Memory B cell (primary cell): ENCODE results near the gene PODXL2.

Experiments used
- ATAC-seq: fragments of 150-1000 bp; cut with Tn5 transposase; 2 replicates; pipeline ENCODE4 v1.10.0; 2021; ENCODE audit warnings: low read depth, mild to moderate bottlenecking, moderate library complexity
- DNase-seq, 2 donors: peaks; one replicate each; pipeline ENCODE4 v3.0.0; 2022; ENCODE audit warnings: low spot score in 2 of 2
- H3K27ac Mint-ChIP-seq: one replicate; pipeline ENCODE4 v1.8.0; 2022; ENCODE audit warnings: mild to moderate bottlenecking, moderate library complexity, mixed read lengths
- H3K27me3 Mint-ChIP-seq: one replicate; pipeline ENCODE4 v1.8.0; 2022; ENCODE audit warnings: mixed read lengths
- H3K36me3 Mint-ChIP-seq: one replicate; pipeline ENCODE4 v1.8.0; 2022; ENCODE audit warnings: mild to moderate bottlenecking, mixed read lengths
- H3K4me1 Mint-ChIP-seq: one replicate; pipeline ENCODE4 v1.8.0; 2022; ENCODE audit warnings: mixed read lengths
- H3K4me3 Mint-ChIP-seq: one replicate; pipeline ENCODE4 v1.8.0; 2022; ENCODE audit warnings: mild to moderate bottlenecking, moderate library complexity, mixed read lengths
- H3K9me3 Mint-ChIP-seq: one replicate; pipeline ENCODE4 v1.8.0; 2022; ENCODE audit warnings: mixed read lengths

The PODXL2 gene

GRCh38 chr3:127666676-127667075 lies 37.7 kb downstream of the PODXL2 start:
- H3K36me3 Mint-ChIP-seq = peaks cover 2% of the 10 kb centered on the region
- no peak overlapping the region for H3K27ac Mint-ChIP-seq
- H3K9me3 Mint-ChIP-seq = no peaks in the 10 kb centered on the region
- H3K4me3 Mint-ChIP-seq = no peak overlapping the region
- H3K27me3 Mint-ChIP-seq = no peaks in the 10 kb centered on the region
- ATAC-seq (no peak), DNase-seq (no peak)
- H3K4me1 Mint-ChIP-seq = peaks cover 2% of the 10 kb centered on the region

DNA sequence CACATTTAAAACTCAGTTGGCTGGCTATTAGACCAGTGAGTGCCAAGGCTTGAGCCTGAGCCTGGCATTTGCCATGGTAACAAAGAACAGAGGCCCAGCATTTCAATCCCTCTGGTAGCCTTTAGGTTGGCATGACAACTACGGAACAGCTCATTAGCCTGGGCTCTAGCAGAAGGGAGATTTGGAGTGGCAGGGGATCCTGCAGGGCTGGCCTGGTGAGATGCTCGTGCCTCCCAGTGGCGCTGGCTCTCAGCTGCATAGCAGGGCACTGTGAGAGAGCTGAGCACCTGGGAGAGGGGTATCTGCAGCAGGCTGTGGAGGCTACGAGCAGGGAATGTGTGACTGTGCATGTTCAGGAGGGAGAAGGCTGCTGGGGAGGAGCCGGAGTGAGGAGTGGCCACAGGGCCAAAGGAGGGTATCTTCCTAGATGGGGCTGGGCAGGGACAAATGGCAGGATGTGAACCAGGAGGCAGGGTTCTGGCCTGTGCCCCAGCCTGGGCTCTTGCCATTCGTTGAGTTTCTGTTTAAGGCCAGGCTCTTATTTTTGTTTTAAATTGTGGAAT lies 38.2 kb downstream of the PODXL2 start:
- H3K27ac Mint-ChIP-seq = no peak overlapping the region
- no peaks in the 10 kb centered on the region for H3K9me3 Mint-ChIP-seq
- no peak overlapping the region for H3K4me3 Mint-ChIP-seq
- DNase-seq (no peak), ATAC-seq (no peak)
- no peaks in the 10 kb centered on the region for H3K27me3 Mint-ChIP-seq
- H3K4me1 Mint-ChIP-seq = peaks cover 4% of the 10 kb centered on the region
- H3K36me3 Mint-ChIP-seq = peaks cover 2% of the 10 kb centered on the region

DNA sequence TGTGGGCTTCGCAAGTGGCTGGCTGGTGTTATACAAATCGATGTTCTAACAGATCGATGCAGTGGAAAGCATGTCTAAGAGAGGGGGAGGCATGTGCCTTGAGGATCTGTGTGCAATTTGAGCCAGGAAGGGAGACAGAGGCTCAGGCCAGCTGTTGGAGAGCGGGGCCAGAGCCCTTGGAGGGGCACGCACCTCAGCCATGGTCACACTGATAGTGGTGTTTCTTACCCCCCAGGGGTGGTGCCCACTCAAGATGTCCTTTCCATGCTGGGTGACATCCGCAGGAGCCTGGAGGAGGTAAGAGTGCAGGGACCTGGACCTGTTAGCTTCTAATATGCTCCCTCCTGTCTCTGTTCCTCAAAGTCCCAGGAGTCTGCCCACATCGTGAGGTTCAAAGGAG lies 39.9 kb downstream of the PODXL2 start:
- H3K27ac Mint-ChIP-seq = no peak overlapping the region

DNA sequence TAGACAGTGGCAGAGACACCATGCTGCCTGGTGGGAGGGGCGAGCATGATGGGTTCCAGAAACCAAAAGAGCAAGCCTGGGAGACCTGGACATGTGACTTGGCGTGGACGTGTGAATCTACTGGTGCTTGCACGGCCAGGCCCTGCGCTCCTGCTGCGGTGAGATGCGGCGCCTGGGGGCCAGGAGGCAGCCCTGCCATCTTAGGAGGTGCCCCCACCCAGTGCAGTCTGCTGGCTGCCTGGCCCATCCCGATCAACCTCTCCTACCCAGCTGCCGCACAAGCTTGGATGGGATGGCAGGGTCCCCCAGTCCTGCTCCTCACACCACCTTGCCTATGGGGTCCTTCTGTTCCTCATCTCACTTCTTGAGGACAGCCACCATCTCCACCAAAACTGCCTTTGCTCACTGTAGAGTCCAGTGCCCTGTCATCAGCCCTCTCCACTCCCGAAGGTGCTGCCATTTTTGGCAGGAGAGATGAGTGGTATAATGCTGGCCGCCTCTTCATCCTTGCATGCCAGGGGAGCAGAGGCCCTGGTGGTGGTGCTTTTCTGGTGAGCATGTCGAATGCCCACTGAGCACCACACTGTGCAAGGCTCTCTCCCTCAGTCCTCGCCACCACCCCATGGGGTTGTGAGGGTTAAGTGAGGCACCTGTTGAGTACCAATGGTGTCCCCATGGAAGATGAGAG lies 40.7 kb downstream of the PODXL2 start:
- Mint-ChIP-seq H3K4me1 (peaks cover 18% of the 10 kb centered on the region), H3K27me3 (no peaks in the 10 kb centered on the region), H3K9me3 (no peaks in the 10 kb centered on the region), H3K36me3 (peaks cover 2% of the 10 kb centered on the region), H3K27ac (no peak overlapping the region), H3K4me3 (no peak overlapping the region)
- DNase-seq = no peak
- no peak for ATAC-seq

More for the DNA sequence above, 39.9 kb downstream of the PODXL2 start:
- Mint-ChIP-seq H3K27me3 (no peaks in the 10 kb centered on the region), H3K36me3 (peaks cover 2% of the 10 kb centered on the region), H3K4me1 (peaks cover 10% of the 10 kb centered on the region), H3K4me3 (no peak overlapping the region), H3K9me3 (no peaks in the 10 kb centered on the region)
- no peak for ATAC-seq
- no peak for DNase-seq

GRCh38 chr3:127670229-127670559 lies 41.2 kb downstream of the PODXL2 start:
- Mint-ChIP-seq H3K4me3 (no peak overlapping the region), H3K27ac (no peak overlapping the region), H3K4me1 (peaks cover 21% of the 10 kb centered on the region), H3K9me3 (no peaks in the 10 kb centered on the region), H3K27me3 (no peaks in the 10 kb centered on the region), H3K36me3 (peaks cover 4% of the 10 kb centered on the region)
- DNase-seq (no peak), ATAC-seq (no peak)

DNA sequence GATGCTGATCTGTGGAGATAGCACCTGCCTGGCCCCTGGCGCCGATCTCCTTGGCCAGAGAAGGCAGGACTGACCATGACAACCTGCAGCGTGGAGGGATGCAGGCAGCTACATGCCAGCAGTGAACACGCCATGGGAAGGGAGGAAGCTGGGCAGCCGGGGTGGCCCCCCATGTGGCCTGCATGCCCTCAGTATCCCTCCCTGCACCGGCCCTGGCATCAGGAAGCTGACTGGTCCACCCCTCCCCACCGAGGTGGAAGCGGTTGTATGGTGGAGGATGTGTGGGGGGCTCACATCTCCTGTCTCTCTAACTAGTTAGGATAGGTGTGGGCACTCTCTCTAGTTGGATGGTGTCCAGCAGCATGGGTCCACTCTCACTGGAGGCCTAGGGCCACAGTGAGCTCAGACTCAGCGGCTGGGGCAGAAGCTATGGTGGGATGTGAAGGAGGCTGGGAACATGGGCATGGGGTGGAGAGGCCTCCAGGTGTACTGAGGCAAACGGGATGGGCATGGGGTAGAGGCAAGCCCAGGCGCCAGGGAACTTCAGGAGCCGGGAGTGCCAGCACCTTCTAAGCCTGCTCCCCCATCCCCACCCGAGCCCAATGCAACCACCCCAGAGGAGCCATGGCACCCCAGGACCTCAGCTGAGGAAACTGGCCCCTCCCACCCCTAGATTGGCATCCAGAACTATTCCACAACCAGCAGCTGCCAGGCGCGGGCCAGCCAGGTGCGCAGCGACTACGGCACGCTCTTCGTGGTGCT lies 42.0 kb downstream of the PODXL2 start:
- H3K27me3 Mint-ChIP-seq = no peaks in the 10 kb centered on the region
- DNase-seq (no peak), ATAC-seq (no peak)
- H3K4me3 Mint-ChIP-seq = peak overlapping the region; percentile 98
- peak overlapping the region; percentile 64 for H3K27ac Mint-ChIP-seq
- peaks cover 26% of the 10 kb centered on the region for H3K4me1 Mint-ChIP-seq
- H3K36me3 Mint-ChIP-seq = peaks cover 5% of the 10 kb centered on the region
- H3K9me3 Mint-ChIP-seq = no peaks in the 10 kb centered on the region

DNA sequence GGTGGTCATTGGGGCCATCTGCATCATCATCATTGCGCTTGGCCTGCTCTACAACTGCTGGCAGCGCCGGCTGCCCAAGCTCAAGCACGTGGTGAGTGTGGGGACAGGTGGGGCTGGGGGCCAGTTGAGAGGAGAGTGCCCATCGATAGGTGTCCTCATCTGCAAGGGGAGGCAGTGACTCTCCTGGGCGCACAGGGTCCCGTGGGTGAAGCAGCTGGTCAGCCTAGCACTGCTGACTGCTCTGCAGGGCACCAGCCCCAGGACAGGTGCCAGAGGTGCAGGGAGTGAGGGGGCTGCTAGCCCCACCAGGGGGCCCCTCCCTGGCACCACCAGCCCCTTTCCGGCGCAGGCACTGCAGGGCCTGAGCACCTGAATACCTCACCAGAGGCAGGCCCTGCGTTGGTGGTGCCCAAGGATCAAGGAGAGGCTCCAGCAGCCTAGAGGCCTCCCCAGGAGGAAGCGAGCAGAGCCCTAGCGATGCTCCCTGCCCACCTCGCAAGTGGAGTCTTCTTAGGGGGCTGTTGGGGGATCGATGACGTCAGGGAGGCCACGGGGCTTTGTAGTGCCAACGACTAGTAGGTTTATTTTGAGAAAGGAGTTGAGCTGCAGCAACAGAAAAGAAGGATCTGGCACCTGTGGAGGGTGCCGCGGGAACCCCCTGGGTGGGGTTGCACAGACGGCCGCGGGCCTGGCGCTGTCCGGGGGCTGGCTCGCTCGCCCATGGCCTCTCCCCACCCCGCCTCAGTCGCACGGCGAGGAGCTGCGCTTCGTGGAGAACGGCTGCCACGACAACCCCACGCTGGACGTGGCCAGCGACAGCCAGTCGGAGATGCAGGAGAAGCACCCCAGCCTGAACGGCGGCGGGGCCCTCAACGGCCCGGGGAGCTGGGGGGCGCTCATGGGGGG lies 42.8 kb downstream of the PODXL2 start:
- Mint-ChIP-seq H3K9me3 (no peaks in the 10 kb centered on the region), H3K27me3 (no peaks in the 10 kb centered on the region), H3K36me3 (peaks cover 8% of the 10 kb centered on the region), H3K4me1 (peaks cover 29% of the 10 kb centered on the region), H3K27ac (peak overlapping the region; percentile 97), H3K4me3 (peak overlapping the region; percentile 98)
- peak; percentile 32 to 34 for DNase-seq
- peak; percentile 7 for ATAC-seq

- ATAC-seq = peak; percentile 86
- Mint-ChIP-seq H3K4me1 (peaks cover 30% of the 10 kb centered on the region), H3K27ac (peak within 1 kb of the TSS; percentile 97), H3K4me3 (peak within 1 kb of the TSS; percentile 98), H3K9me3 (no peaks in the 10 kb centered on the region), H3K36me3 (peaks cover 11% of the 10 kb centered on the region), H3K27me3 (no peaks in the 10 kb centered on the region)
- DNase-seq = peak; percentile 76 to 79
Observed at GRCh38 chr3:127672429-127673190, 43.6 kb downstream of the PODXL2 start, which contains the start of gene ABTB1. Gene ABTB1 (plus strand): TSS chr3:127672952. CDS start chr3:127673026, 74 bp downstream.

DNA sequence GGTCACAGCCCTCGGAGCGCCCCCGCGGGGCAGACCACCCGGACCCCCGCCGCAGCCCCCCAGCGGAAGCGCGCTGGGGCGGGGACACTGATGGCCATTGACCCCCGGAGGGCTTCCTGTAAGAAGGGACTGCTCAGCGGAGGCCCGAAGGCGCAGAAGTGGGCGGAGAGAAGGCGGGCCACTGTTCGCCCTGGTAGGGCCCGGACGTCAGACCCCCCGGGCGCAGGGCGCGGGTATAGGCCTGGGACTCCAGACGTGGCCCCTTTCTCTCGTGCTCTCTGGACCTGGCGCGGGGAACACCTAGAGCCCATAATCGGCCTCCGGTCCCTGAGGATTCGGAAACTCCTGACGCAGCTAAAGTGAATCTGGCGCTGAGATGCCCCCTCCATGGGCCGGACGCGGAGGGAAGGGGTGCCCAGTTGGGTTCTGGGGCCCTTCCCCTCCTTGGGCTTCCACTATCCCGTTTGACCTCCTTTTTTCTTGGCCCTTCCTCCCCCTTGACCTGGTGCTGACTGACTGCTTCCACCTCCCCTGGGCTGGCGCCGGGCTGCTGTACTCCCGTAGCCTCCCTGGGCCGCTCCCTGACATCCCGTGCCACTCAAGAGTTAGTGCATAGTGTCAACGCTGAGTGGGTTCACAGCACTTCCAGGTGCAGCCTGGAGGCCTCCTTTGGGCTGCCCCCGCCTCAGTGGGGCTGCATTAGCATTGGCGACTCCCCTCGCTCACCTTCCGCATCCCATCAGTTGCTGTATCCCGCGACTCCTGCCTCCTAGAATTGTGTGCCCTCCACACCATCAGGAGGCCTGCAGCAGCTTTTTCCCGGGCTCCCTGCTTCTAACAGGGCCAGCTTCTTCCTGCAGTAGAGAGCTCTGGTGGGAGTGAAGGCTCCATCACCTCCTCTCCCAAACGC lies 44.5 kb downstream of the PODXL2 start:
- Mint-ChIP-seq H3K9me3 (no peaks in the 10 kb centered on the region), H3K27me3 (no peaks in the 10 kb centered on the region), H3K4me1 (peaks cover 31% of the 10 kb centered on the region), H3K36me3 (peaks cover 12% of the 10 kb centered on the region), H3K4me3 (peak overlapping the region; percentile 86), H3K27ac (peak overlapping the region; percentile 80)
- DNase-seq (peak in 1 of 2 donors; percentile 25), ATAC-seq (peak; percentile 51)

DNA sequence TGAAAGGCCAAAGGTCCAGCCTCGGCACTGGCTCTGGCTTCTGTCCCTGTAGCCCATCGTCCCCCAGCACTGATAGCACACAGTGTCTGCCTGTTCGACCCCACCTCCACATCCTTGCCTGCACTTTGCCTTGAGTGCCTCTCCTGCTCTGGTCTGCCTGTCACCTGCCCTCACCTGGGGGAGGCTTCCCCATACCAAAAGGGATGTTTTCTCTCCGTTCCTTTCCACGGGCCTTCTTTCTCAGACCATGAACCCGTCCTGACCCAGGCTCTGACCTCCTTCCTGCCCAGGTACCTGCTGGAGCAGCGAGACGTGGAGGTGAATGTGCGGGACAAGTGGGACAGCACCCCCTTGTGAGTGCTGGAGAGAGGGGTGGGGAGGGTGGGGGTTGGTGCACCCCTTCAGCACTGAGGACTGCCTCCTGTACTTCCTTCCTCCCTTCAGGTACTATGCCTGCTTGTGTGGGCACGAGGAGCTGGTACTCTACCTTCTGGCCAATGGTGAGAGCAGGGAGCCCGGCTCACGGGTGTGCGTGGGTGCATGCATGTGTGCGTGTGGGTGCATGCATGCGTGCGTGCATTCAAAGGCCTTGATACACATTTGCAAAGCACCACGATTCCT lies 45.2 kb downstream of the PODXL2 start:
- Mint-ChIP-seq H3K4me3 (peak overlapping the region; percentile 86), H3K9me3 (no peaks in the 10 kb centered on the region), H3K27ac (no peak overlapping the region), H3K4me1 (peaks cover 31% of the 10 kb centered on the region), H3K36me3 (peaks cover 10% of the 10 kb centered on the region), H3K27me3 (no peaks in the 10 kb centered on the region)
- ATAC-seq = no peak
- DNase-seq = no peak

DNA sequence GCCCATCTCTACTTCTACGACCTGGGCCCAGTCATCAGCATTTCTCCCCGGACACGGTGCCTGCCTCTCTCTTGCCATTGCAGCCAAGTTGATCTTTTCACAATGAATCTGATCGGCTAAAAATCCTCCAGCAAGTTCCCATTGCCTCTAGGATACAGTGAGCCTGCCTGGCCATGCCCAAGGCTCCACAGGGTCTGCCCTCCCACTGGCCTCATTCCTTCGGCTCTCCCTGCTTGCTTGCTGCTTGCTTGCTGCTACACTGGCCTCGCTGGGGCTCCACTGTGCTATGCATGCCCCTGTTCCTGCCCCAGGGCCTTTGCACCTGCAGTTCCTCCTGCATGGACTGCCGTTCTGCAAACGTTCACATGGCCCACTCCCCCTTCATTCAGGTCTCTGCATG lies 45.8 kb downstream of the PODXL2 start:
- Mint-ChIP-seq H3K27me3 (no peaks in the 10 kb centered on the region), H3K4me3 (peak overlapping the region; percentile 58), H3K9me3 (no peaks in the 10 kb centered on the region), H3K36me3 (peaks cover 10% of the 10 kb centered on the region), H3K4me1 (peaks cover 31% of the 10 kb centered on the region), H3K27ac (no peak overlapping the region)
- DNase-seq (no peak), ATAC-seq (no peak)
